ENCODE results near the gene BFSP1. TPM values are rescaled to one million over a fixed set of nuclear protein-coding genes. Genes with fewer than 3 reads are reported as not detected.

Gene BFSP1
- total and polyA plus RNA-seq, 2 of the 8 experiments (the other 6 are each of a cell fraction or from before 2014, with no cell fraction given) = 1.5 to 2.5 TPM

DNA sequence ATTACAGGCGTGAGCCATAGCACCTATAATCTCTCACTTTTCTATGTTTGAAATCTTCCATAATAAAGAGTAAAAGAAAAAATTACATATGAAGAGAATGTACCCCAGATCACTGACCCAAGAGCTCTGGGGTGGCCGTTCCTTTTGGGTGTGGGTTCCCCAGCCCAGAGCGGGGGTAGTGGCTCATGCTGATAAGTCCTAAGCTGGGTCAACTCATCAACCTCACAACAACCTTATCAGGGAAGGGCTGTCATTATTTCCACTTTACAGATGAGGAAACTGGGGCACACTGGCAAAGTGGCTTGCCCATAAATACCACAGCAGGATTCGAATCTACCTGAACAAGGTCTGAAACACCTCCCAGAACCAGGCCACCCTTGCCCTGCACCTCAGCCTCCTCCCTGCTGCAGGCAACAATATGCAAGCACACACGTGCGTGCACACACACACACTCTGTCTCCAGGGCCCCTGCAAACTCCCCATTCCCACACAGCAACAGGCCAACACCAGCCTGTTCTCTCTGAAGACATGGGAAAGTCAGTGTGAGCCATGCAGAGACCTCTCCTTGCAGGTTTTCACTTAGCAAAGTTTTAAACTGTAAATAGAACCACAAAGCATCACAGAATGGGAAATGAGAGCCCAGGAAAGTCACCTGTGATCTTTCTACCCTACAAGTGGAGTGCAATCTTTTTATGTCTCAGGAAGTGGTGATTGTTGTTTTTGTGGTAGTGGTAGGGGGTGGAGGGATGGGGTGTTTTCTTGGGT, 27.7 kb downstream of the BFSP1 start:
- Histone ChIP-seq H2AFZ (ENCODE audit: low read length) (no peak overlapping the region), H4K20me1 (replicated peaks in 1 of 2; ENCODE audit: control insufficient read depth in 1 of 2, insufficient read depth in 2 of 2, low read length in 2 of 2) (no peaks in the 10 kb centered on the region), H2BK20ac (ENCODE audit: low read length) (no peak overlapping the region), H3K9me3 (ENCODE audit: insufficient read depth in 2 of 2, low read depth in 1 of 2, low read length in 1 of 2) (no peaks in the 10 kb centered on the region), H3K56ac (replicated peaks; ENCODE audit: insufficient read length, low read depth, low read length) (no peak overlapping the region), H3K23me2 (ENCODE audit: low read depth, low read length) (no peaks in the 10 kb centered on the region; the same call in 1 of the 2 replicates), H2BK5ac (ENCODE audit: low read depth, low read length) (no peak overlapping the region), H2BK15ac (ENCODE audit: low read length) (no peak overlapping the region), H3K36me3 (ENCODE audit: control insufficient read depth in 2 of 4, insufficient read depth in 4 of 4, low read length in 3 of 4) (no peaks in the 10 kb centered on the region), H3K9ac (replicated peaks in 1 of 4; ENCODE audit: extremely low read depth in 1 of 4, low read depth in 3 of 4, low read length in 3 of 4) (no peak overlapping the region), H2AK5ac (ENCODE audit: low read depth, low read length) (no peak overlapping the region), H3K79me2 (ENCODE audit: control insufficient read depth in 1 of 2, insufficient read depth in 2 of 2, low read length in 2 of 2) (no peaks in the 10 kb centered on the region), H3K4ac (replicated peaks; ENCODE audit: insufficient read length, low read depth, low read length) (no peak overlapping the region), H3K4me2 (ENCODE audit: insufficient read depth in 1 of 2, low read depth in 2 of 2, low read length in 2 of 2) (no peak overlapping the region), H3K27me3 (replicated peaks in 1 of 4; ENCODE audit: control insufficient read depth in 3 of 4, extremely low read depth in 1 of 4, insufficient read depth in 3 of 4, low read length in 3 of 4) (peaks cover 0 to 9% (median 1%) of the 10 kb centered on the region in 4 experiments; a peak in 3 of 7 replicates), H4K8ac (ENCODE audit: extremely low read depth, insufficient read depth, low read length) (no peak overlapping the region), H3K4me1 (replicated peaks in 1 of 4; ENCODE audit: control insufficient read depth in 3 of 4, insufficient read depth in 4 of 4, low read length in 3 of 4) (peaks cover 0 to 10% (median 3%) of the 10 kb centered on the region in 4 experiments; a peak in 4 of 7 replicates), H4K91ac (replicated peaks; ENCODE audit: insufficient read length, low read length) (no peak overlapping the region), H3K79me1 (ENCODE audit: low read depth, low read length) (no peaks in the 10 kb centered on the region), H2BK120ac (replicated peaks; ENCODE audit: low read depth, low read length) (no peak overlapping the region), H3K27ac (ENCODE audit: low read depth, low read length) (no peak overlapping the region), H2BK12ac (ENCODE audit: low read depth, low read length) (0 out of 2 replicates have a peak overlapping the region, but pooled peaks have one; percentile 4), H3K14ac (ENCODE audit: insufficient read length) (no peak overlapping the region), H4K5ac (ENCODE audit: insufficient read length, low read depth, low read length) (no peak overlapping the region), H3K4me3 (ENCODE audit: extremely low read depth in 1 of 4, insufficient read depth in 2 of 4, low read depth in 3 of 4, low read length in 4 of 4) (no peak overlapping the region), H3K18ac (ENCODE audit: extremely low read depth, low read length) (no peak overlapping the region), H3K23ac (ENCODE audit: insufficient read length) (no peak overlapping the region)
- CTCF ChIA-PET (ENCODE audit: partially characterized antibody) = interaction anchor here (0.7 to 7.5 kb wide), 30 partner anchors 8 to 702 kb away, joined by 3 to 114 read pairs (median 6); no protein-coding TSS in a partner anchor
- TF ChIP-seq MAFK (IDR thresholded peaks at IDR 0.05; ENCODE audit: low read depth, low read length) (no peak), CEBPB (IDR thresholded peaks at IDR 0.05; ENCODE audit: low read depth, low read length) (no peak), TCF12 (IDR thresholded peaks at IDR 0.05; ENCODE audit: low read depth, low read length) (no peak), CBX8 (IDR thresholded peaks at IDR 0.05; ENCODE audit: borderline replicate concordance, low read depth, low read length) (no peak), RAD21 (IDR thresholded peaks at IDR 0.05 in 1 of 2, conservative IDR thresholded peaks at IDR 0.05 in 1 of 2; ENCODE audit: low read depth in 2 of 2, low read length in 2 of 2) (no peak), RFX5 (IDR thresholded peaks at IDR 0.05; ENCODE audit: borderline replicate concordance, low read depth, low read length) (no peak)
- POLR2A ChIA-PET (ENCODE audit: partially characterized antibody) = interaction anchor here (0.9 to 2.2 kb wide), 2 partner anchors 10 to 107 kb away, joined by 4 to 10 read pairs; no protein-coding TSS in a partner anchor
- WGBS, 2 experiments (ENCODE audit: extremely low coverage in 1 of 2, insufficient coverage in 1 of 2, insufficient read length in 1 of 2, insufficient replicate concordance in 2 of 2, low coverage in 1 of 2, low lambda C conversion rate in 2 of 2, missing lambda C conversion rate in 1 of 2) = 87% methylated on average over 6 of the region's 6 CpGs; no CpG with 5 or more reads in 1 of the 2 experiments
- FAIRE-seq = no peak
- DNase-seq (ENCODE audit: low read depth in 1 of 2, low spot score in 2 of 2) = no peak
